Measurements from ENCODE around the gene RHBG. TPM values are rescaled to one million over a fixed set of nuclear protein-coding genes. Genes with fewer than 3 reads are reported as not detected.

The RHBG gene
- total and polyA plus RNA-seq, 2 of the 4 experiments (the other 2 are of a cell fraction), result not detected

- 20% methylated on average over 6 of the region's 6 CpGs; no CpG with 5 or more reads in 1 of the 2 experiments for WGBS, 2 experiments (ENCODE audit: extremely low coverage in 2 of 2, insufficient read length in 1 of 2)
Measured at GRCh38 chr1:156359973-156360372, 9.0 kb upstream of the RHBG start.

More at GRCh38 chr1:156359973-156360372, 9.0 kb upstream of the RHBG start:
- no peaks in the 10 kb centered on the region for H3K4me1 ChIP-seq (ENCODE audit: control insufficient read depth, insufficient read depth, low read length)
- H4K91ac ChIP-seq (ENCODE audit: insufficient read depth, low read depth, low read length), result no peak overlapping the region
- intact Hi-C loops (cut with micrococcal nuclease) (no loop called here), dilution Hi-C loops (cut with HindIII; ENCODE audit: low sequenced_read_pairs, unreplicated experiment) (no loop called here), in situ Hi-C loops (cut with MboI; ENCODE audit: low sequenced_read_pairs) (no loop called here)
- H2BK5ac ChIP-seq (ENCODE audit: low read depth, low read length, poor library complexity, severe bottlenecking), result no peak overlapping the region
- H3K27ac ChIP-seq (ENCODE audit: insufficient read depth, low read length), result no peak overlapping the region
- no peak overlapping the region for H2BK15ac ChIP-seq (ENCODE audit: low read depth, low read length)
- H4K5ac ChIP-seq (ENCODE audit: low read depth, low read length), result no peak overlapping the region
- H3K9me1 ChIP-seq (ENCODE audit: insufficient read depth, low read length), result no peaks in the 10 kb centered on the region
- DNase-seq (peak; percentile 43), ATAC-seq (ENCODE audit: low read depth) (peak; percentile 81)
- no peak overlapping the region for H3K9ac ChIP-seq (ENCODE audit: low read depth, low read length)
- no peak overlapping the region for H4K8ac ChIP-seq (ENCODE audit: low read depth in 2 of 2, low read length in 2 of 2)
- no peaks in the 10 kb centered on the region; the same call in 1 of the 2 replicates for H4K20me1 ChIP-seq (ENCODE audit: insufficient read depth, low read length)
- no peak overlapping the region for H2BK20ac ChIP-seq (ENCODE audit: low read depth, low read length)
- H3K27me3 ChIP-seq (ENCODE audit: control insufficient read depth, insufficient read depth, low read length), result peaks cover 51% of the 10 kb centered on the region
- H2BK120ac ChIP-seq (ENCODE audit: low read depth, low read length), result no peak overlapping the region
- ChIA-PET POLR2A (ENCODE audit: unreplicated experiment) (no interaction called here), CTCF (interaction anchor here (0.6 kb wide), 1 partner anchor 191 kb away, joined by 5 read pairs; no protein-coding TSS in a partner anchor)
- no peak overlapping the region for H2AFZ ChIP-seq (replicated peaks; ENCODE audit: low read length, poor library complexity)
- no peak overlapping the region for H2AK5ac ChIP-seq (ENCODE audit: low read depth, low read length)
- no peak overlapping the region for H3K23ac ChIP-seq (ENCODE audit: low read depth, low read length)
- H3K56ac ChIP-seq (ENCODE audit: extremely low read depth, insufficient read depth, low read length), result no peak overlapping the region
- BruUV-seq (replicated peaks), result no TSS peak
- no peak overlapping the region for H3K14ac ChIP-seq (replicated peaks; ENCODE audit: low read depth, low read length)
- TF ChIP-seq RAD21 (IDR thresholded peaks at IDR 0.05; ENCODE audit: low read length) (peak; percentile 49), SMC3 (IDR thresholded peaks at IDR 0.05; ENCODE audit: low read depth, low read length) (0 out of 2 replicates have a peak, but pooled peaks have one; percentile 22), MAZ (IDR thresholded peaks at IDR 0.05; ENCODE audit: borderline replicate concordance, low read depth, low read length) (no peak), CHD1 (IDR thresholded peaks at IDR 0.05; ENCODE audit: low read depth, low read length) (no peak), RFX5 (IDR thresholded peaks at IDR 0.05; ENCODE audit: low read depth, low read length) (no peak), CTCF (conservative IDR thresholded peaks at IDR 0.05; ENCODE audit: low read depth, low read length) (peak; percentile 52), POLR2A (IDR thresholded peaks at IDR 0.05; ENCODE audit: low read depth, low read length) (no peak), CEBPB (IDR thresholded peaks at IDR 0.05; ENCODE audit: low read depth, low read length) (no peak), USF2 (IDR thresholded peaks at IDR 0.05; ENCODE audit: low read depth, low read length) (no peak), MAFK (IDR thresholded peaks at IDR 0.05; ENCODE audit: low read depth, low read length) (no peak), NFE2L2 (IDR thresholded peaks at IDR 0.05; ENCODE audit: low read depth, low read length) (no peak), ELK1 (IDR thresholded peaks at IDR 0.05; ENCODE audit: borderline replicate concordance, low read depth, low read length) (no peak), MXI1 (IDR thresholded peaks at IDR 0.05; ENCODE audit: borderline replicate concordance, low read depth, low read length) (no peak), BHLHE40 (IDR thresholded peaks at IDR 0.05; ENCODE audit: low read depth, low read length) (no peak), RCOR1 (IDR thresholded peaks at IDR 0.05; ENCODE audit: insufficient replicate concordance, low read length) (no peak), FOS (IDR thresholded peaks at IDR 0.05; ENCODE audit: low read depth, low read length) (no peak)
- no peak overlapping the region for H3K4ac ChIP-seq (ENCODE audit: low read depth, low read length)
- no peaks in the 10 kb centered on the region for H3K79me1 ChIP-seq (ENCODE audit: low read depth in 1 of 2, low read length in 2 of 2)
- H3K9me3 ChIP-seq (ENCODE audit: control insufficient read depth, insufficient read depth, low read length), result no peaks in the 10 kb centered on the region; the same call in 1 of the 2 replicates
- no peak overlapping the region for H3K18ac ChIP-seq (ENCODE audit: low read depth, low read length)
- no peak overlapping the region for H3K4me3 ChIP-seq (ENCODE audit: insufficient read depth, low read depth, low read length)
- no peaks in the 10 kb centered on the region for H3K36me3 ChIP-seq (ENCODE audit: control insufficient read depth, insufficient read depth, low read length)
- H2AK9ac ChIP-seq (replicated peaks; ENCODE audit: low read depth, low read length, poor library complexity), result no peak overlapping the region
- H3K4me2 ChIP-seq (ENCODE audit: low read depth, low read length), result no peak overlapping the region

Data from IMR-90 (cell line).